ENCODE measurements around the gene GAMT.

GAMT gene

DNA sequence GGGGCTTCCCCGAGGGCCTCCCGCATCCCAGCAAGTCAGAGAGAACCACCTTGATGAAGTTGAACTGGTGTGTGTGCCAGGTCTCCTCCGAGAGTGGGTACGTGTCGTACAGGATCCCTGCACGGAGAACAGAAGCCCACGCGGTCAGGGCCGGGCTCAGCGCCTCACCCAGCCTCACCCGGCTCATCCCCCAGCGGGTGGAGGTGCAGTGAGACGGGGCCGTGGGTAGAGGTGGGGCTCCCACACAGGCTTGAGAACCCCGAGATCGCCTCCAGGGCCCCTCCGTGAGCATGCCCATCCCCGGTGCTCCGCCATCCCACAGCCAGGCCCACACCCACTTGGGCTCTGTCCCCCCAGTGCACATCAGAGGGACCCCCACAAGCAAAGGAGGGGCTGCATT is 2.3 kb downstream of the GAMT start:
- DNase-seq: no peak

DNA sequence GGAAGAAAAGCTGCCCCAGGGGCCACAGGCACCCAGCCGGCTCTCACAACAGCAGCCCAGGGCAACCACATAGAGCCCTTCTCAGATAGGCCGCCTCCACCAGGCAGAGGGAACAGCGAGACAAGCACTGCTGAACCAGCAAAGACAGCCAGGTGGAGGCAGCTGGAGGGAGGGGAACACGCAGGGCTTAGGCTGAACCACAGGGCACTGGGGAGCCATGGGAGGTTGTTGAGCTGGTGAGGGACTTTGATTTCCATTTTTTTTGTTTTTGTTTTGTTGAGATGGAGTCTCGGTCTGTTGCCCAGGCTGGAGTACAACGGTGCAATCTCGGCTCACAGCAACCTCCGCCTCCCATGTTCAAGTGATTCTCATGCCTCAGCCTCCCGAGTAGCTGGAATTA is 3.5 kb downstream of the GAMT start:
- DNase-seq: no peak

DNA sequence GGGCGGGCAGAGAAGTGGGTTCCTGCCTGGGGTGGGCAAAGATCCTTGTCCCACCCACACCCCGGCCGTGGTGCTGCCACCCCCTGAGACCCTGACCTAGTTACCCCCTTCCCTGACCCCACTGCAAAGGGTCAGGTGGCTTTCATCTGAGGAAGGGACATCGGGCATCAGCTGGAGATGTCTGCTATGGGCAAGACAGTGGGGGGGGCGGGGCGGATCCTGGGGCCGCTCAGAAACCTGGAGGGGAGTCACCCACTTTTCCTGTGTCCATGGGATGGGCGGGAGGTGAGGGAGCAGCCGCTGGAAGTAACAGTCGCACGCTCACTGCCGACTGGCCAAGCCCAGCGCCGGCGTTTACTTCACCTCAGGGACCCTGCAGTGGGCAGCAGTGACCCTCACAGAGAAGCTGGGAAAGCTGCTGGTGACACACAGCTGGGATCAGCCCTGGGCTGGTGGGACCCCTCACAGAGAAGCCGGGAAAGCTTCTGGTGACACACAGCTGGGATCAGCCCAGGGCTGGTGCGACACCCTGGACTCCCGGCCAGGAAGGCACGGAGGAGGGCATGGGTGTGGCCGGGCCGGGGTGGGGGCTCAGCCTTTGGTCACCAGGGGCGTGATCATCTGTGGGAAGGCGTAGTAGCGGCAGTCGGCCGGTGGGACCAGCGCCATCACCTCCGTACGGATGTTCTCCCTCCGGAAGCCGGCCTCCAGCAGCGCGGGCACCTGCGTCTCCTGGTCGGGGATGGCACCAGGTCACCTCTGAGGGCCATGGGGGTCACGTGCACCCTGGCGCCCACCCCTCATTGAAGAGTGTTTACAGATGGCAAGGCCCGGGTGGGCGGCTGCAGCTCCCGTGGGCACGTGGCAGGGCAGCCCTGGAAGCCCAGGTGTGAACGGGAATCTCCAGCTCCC is 4.3 kb downstream of the GAMT start:
- no peak for DNase-seq

DNA sequence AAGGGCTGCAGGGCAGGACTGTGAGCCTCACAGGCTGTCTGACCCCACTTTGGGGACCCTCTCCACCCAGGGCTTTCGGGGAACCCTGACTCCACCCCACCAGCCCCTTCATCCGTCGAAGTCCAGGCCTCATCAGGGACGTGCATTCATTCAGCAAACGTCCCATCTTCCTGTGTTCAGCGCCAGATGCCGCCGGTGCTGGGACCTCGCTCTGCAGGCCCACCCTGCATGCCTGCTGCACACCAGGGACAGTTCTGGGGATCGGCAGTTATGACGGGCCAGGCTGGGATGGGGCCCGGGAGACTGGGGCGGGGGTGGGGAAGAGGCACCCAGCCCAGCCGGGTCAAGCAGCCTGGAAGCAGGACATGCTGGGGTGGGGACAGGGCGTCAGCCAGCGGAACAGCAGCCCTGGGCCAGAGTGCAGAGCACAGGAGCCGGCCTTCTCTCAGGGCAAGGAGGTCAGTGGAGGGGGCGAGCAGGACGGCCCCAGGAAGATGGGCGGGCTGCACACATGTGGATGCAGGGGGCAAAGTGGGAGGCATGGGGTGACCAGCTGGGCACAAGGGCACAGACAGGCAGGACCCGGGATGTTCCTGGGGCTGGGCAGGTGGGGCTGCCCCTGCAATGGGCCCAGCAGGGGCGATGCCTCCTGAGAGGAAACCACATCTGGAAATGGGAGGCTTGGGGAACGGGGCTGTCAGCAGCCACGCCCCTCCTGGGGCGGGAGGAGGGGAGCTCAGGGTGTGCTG is 5.1 kb downstream of the GAMT start:
- no peak for DNase-seq

DNA sequence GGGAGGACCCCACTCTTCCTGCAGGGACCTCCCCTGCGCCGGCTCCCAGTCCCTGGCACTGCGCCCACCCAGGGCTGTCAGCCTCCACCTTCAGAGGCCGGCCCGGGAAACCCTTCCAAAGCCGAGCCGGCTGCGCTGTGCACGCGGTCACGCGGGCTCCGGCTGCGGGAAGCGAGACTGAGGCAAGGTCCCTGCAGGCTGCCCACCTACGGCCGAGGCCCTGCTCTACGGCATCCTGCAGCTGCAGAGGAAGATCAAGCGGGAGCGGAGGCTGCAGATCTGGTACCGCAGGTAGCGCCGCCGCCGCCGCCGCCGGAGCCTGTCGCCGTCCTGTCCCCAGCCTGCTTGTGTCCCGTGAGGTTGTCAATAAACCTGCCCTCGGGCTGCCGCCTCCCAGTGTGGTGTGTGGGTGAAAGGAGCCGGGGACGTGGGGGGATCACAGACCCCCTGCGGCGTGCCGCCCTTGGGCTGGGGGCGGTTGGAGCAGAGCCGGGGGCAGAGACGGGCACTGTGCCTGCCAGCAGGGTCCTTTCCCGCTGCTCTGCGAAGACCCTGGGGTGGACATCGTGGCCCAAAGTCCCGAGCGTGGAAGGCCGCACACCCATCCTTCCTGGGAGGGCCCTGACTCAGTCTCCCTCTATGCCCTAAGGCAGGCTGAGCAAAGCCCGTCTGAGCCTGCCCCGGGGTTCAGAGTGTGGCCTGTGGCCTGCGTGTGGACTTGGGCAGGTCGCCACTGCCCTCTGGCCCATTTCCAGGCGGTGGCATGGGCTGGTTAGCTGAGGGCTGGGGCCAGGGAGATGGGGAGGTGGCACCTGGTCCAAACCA is 5.9 kb downstream of the GAMT start:
- DNase-seq: no peak

DNA sequence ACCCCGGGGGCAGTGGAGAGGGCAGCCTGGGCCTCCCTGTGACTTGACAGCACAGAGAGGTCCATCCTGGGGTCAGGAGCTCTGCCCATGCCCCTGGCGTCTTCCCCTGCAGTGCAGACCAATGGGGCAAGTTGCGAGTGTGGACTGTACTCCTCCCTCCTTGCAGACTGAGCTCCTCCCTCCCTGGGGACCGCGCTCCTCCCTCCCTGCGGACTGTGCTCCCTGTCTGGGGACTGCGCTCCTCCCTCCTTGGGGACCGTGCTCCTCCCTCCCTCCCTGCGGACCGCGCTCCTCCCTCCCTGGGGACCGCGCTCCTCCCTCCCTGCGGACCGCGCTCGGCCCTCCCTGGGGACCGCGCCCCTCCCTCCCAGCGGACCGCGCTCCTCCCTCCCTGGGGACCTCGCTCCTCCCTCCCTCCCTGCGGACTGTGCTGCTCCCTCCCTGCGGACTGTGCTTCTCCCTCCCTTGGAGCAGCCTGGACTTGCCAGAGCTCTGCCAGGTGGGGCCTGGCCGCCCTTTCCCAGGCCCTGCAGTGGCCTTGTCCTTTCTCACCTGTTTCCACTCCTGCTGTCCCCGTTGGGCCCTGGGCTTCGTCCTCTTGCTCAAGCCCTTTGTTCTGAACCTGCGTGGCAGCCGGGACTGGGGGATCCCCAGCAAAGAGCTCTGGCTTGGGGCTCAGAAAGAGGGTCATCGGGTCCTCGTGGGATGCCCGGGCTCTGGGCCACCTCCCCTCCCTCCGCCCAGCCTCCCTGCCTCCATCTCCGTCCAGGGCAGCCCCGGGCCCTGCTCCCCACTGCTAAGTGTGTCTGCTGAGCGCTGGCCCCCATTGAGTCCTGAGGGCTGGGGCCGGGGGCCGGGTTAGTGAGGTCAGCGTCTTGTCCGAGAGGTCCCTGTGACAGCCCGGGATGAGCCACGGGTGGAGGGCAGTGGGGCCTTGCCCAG is 6.8 kb downstream of the GAMT start:
- DNase-seq: no peak

DNA sequence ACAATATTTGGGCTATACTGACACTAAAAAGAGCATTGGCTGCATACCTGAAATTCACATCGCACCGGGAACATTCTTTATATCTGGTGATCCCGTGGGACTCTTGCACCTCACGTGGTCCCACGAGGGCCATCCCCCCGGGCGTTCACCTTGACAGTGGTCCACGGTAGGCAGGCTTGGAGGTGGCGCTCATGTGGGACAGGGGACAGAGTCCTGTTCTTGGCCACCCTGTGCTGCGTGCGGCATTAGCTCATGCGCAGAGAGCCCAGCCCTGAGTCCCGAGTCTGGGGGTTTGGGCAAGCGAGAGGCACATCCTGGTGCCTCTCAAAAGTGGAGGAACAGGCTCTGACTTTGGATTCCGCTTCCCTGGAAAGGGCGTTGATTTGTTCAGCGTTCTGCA is 7.5 kb downstream of the GAMT start:
- DNase-seq: no peak

DNA sequence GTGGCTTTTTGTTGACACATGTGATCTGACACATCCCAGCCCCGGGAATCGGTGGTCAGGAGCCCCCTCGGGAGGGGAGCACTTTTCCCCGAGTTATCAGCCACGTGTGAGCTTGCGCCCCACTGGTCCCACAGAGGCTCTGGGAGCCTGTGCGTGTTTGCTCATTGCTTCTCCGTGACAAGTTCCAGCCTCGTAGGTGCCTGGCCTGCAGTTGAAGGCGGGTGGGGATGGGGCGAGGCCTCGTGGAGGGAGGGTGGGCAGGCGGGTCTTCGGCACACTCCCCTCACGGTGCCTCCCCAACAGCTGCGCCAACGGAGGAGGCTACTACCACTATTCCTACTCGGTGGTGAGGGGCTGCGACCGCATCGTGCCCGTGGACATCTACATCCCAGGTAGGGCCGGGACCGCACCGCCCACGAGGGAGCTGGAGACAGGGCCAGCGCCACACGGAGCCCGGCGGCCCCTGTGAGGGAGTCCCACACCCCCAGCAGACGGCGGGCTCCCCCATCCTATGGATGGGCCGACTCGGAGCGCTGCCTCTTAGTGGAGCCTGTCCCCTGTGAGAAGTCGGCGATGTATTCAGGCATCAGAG is 8.3 kb downstream of the GAMT start:
- DNase-seq: no peak

DNA sequence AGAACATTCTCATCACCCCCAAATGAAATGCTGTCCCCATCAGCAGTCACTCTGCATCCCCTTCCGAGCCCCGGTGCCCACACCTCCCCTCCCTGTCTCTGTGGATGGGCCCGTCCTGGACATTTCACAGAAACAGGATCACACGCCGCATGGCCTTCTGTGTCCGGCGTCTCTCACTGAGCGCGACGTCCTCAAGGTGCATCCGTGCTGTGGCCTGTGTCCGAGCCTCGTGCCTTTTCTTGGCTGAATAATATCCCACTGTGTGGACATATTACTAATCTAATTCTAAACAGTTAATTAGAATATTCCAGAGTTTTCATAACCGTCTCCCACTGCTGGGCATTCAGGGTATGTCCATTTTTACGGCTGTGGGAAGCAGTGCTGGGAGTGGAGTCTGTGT is 8.9 kb downstream of the GAMT start:
- no peak for DNase-seq

DNA sequence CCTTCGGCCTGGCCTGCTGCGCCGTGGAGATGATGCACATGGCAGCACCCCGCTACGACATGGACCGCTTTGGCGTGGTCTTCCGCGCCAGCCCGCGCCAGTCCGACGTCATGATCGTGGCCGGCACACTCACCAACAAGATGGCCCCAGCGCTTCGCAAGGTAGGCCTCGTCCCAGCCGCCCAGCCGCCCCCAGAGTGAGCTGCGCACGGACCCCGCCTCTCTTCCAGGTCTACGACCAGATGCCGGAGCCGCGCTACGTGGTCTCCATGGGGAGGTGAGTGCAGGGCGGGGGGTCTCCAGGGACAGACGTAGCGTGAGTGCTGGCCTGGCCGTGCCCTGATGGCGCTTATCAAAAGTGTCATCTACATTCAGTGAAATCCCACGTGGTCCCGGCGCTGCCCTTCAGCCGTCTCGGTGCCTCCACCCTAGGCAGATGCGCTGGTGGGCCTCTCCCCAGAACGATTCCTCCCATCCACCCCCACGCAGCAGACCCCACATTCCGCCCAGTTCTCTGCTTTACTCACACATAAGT is 10.4 kb downstream of the GAMT start:
- no peak for DNase-seq

DNA sequence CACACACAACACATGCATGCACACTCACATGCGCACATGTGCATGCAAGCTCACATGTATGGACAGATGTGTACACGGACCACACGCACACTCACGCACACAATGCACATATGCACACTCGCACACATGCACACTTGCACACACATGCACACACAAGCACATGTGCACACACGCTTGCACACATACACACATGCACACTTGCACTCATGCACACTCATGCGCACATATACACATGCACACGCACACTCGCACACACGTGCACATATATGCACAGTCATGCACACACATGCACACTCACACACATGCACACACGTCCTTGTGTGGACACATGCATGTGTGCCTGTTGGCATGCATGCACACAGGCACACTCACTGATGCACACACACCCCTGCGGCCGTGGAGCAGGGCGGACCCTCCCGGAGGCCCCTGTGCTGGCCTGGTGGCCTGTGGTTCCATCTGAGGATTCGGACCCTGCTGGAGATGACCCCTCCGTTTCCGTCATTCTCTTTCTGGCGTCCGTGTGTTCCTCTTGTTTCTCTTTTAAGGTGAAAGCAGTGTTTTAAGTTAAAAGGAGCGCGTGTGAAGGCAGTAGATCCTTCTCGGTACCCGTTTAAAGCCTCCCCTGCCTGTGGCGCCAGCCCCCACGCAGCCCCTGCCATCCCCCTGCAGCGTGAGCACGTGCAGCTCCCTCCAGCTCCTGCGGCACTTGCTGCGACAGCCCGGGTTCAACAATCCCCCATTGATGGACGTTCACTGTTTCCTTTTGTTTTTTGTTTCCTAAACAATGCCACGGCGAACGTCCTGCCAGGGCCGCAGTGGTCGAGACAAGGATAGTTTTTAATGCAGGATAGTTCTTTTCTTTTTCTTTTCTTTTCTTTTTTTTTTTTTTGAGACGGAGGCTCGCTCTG is 12.1 kb downstream of the GAMT start:
- DNase-seq: no peak

DNA sequence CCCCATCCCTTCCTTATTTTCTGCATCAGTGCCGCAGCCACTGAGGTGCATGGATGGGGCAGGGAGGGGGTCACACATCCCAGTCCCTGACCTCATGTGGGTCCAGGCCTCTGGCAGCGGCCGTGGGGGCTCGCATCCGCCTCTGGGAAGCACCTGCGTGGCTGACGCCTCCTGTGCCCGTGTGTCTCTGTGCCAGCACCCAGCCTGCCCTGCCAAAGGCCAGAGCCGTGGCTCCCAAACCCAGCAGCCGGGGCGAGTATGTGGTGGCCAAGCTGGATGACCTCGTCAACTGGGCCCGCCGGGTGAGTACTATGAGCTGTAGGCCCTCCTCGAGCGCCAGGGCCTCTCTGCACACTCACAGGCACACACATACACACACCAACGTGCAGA is 12.7 kb downstream of the GAMT start:
- no peak for DNase-seq

DNA sequence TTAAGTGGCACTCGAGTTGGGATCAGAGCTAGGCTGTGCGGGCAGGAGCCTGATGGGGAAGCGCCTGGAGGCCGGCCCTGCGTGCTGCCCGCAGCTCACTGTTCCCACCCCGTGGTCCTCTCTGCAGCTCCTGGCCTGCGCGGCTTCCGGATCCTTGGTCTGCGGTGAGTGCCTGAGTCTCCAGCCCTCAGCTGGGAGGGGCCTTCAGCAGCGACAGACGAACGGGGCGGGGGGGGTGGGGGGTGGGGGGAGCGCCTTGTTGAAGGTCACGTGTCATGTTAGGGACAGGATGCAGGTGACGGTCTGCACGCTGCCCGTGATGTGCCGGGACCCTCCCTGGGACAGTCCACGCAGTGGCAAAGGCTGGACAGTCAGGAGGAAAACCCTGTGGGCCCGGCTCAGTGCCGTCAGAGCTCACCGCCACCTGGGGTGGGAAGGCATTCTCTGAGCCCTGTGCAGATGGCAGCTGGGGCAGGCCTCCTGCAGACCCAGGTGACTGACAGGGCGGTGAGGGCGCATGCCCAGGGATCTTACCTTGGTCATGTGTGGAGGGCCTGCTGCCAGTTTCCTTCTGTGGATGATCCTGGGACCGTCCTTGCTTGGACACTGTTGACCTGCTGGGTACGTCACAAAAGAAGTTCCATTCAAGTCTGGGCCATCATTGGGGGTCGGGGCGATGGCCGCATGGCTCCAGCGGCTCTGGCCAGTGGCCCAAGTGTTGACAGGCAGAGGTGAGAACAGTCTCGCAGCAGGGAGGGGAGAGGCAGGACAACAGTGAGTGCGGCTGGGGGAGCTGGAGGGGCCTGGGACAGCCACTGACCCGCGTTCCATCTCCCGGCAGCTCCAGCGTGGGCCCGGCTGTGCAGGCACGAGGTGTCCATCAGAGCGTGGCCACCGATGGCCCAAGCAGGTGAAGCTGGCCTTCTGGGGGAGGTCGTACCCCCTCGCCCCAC is 13.4 kb downstream of the GAMT start:
- no peak for DNase-seq

DNA sequence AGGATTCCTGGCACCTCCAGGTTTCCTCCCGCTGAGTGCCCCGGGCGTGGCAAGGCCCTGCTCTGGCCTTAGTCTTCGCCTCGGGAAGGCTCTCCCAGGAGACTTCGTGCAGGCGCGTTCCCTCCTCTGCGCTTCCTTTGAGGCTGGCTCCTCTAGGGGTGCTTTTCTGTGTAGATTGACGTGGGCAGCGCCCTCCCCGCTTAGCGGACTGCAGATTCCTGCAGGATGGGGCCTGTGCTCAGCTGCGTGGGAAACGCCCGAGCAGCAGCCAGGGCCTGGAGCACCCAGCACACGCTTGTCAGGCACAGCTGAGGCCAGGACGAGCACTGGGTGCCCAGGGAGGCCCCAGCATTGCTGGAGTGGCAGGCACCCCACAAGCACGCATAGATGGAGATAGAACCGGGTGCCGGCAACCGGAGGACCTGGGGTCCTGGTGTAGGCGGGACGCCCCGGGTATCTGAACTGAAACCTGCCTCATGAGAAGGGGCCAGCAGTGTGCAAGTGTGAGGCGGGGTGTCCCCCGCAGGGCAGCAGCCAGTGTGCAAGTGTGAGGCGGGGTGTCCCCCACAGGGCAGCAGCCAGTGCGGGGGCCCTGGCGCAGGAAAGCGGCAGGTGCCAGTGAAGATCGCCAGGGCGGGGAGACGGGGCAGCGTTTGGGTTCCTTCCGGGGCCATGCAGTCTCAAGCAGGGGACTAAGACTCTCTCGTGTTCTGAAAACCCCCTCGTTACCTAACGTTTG is 14.2 kb downstream of the GAMT start:
- DNase-seq: no peak

DNA sequence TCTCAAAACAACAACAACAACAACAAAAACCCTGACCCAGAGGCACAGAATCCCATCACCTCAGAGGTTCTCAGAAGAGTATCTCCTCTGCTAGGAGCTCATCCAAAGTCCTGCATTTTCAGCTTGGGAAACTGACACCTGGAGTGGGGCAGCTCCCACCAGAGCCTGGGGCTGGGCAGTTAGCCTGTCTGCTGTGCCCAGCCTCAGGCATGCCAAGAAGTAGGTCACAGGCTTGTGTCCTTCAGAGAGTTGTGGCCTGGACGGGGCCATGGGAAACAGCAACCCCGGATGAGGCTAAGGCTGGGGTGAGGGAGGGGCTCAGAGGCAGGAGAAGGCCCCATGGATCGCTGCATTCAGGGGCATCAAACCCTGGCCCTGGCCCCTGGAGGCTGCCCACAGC is 15.5 kb downstream of the GAMT start:
- DNase-seq: no peak

DNA sequence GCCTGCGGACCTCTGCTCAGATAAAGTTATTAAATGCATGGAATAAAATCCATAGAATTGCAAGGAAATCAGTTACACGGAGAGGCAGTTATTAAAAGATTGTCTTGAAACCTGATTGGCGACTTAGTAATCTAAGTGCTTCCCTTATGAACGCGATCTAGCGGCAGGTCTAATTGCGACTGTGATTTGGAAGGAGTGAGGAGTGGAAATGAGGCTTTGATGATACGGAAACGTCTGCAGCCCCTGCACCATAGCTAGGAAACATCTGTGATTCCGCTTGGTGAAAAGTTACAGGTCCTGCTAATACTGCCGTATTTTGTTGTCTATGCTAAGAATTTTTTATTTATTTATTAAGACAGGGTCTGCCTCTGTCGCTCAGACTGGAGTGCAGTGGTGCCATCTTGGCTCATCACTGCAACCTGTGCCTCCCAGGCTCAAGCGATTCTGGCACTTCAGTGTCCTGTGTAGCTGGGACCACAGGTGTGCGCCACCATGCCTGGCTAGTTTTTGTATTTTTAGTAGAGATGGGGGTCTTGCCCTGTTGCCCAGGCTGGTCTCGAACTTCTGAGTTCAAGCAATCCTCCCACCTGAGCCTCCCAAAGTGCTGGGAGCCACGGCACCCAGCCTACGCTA is 16.7 kb downstream of the GAMT start:
- DNase-seq: no peak

DNA sequence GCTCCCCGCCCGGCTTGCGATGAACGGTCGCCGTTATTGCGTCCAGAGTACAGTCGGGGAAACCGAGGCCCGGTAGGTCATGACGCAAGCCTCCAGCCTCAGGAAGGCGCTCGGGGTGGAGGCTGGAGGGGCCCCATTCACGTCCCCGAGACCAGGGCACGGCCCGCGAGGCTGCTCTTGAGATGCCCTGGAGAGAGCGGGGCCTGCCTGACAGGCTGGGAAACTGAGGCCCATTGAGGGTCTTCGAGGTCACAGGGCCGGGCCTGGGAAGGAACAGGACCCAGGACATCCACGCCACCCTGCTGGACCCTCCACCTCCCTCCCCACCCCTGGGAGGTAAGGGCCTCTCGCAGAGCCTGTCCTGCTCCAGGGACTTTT is 17.3 kb downstream of the GAMT start:
- no peak for DNase-seq
